ENCODE results near the gene ZBTB2. TPM values are rescaled to one million over a fixed set of nuclear protein-coding genes. Genes with fewer than 3 reads are reported as not detected.
"Not testable (repeated sequence)": the region's sequence is repeated elsewhere in the genome, so short reads cannot be mapped to it uniquely, and the experiment has no call there.

Gene ZBTB2
- total RNA-seq, 1 donor from 2014 or later: 4.5 TPM

DNA sequence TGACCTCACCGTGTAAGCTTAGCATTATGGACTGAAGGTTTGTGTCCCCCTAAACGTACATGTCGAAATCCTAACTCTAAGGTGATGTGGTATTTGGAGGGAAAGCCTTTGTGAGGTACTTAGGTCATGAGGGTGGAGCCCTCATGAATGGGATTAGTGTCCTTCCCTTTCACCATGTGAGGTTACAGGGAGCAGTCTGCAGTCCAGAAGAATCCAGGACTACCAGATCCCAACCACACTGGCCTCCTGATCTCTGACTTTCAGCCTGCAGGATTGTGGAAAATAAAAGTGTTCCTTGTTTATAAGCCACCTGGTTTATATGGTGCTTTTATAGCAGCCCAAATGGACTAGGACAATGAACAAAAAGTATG is 73.4 kb downstream of the ZBTB2 start:
- intact Hi-C loops (cut with DNase I): no loop called here
- ATAC-seq: no peak
- no peak for DNase-seq (ENCODE audit: missing footprints)

DNA sequence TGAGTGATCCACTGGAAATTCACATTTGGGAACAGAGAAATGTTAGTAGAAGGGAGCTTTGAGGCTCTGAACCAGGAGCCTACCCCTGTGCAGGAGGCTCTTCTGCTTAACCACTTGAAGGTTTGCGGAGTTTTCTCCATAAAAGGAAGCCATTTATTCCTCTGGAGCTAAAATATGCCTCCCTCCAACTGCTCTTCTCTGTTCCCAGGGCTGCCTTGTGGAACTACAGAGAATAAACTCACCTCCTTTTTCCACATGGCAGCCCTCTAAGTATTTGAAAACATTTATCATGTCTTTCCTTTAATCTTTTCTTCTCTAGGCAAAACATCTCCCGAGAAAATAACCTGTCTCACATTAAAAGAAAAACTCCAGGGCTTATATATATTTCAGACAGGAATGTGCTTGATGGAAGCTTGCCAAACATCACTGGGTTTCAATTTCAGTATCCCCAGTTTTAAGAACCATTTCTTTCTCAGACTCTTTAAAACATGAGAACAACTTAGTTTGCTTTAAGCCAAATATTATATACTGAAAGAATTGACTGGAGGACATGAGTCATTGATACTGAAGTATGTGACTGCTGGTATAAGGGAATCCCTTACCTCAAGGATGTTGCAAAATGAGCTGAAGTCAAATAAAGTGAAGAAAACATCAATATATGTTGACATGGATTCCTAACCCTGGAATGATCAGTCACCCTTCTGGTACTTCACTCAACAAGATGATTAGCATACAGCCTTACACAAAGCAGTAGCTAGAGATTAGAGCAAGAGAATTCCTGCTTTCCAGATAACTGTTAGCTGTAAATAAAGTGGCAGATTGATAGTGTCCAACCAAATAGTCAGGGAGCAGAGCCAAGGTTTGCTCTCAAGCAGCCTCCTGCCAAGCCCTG is 74.0 kb downstream of the ZBTB2 start:
- DNase-seq (ENCODE audit: missing footprints) (no peak), ATAC-seq (peak; percentile 57)
- intact Hi-C loops (cut with DNase I): no loop called here

- intact Hi-C loops (cut with DNase I); DNase-seq (ENCODE audit: missing footprints); ATAC-seq: not testable (repeated sequence)
Measured at GRCh38 chr6:151315661-151316060, 75.7 kb downstream of the ZBTB2 start.

Other genes starting within 250 kb of the ZBTB2 start
- 18.1 TPM for gene AKAP12, start 151.6 kb downstream of the ZBTB2 start, total RNA-seq
- 15.7 TPM for gene RMND1, start 60.6 kb upstream of the ZBTB2 start, total RNA-seq
- 0.38 TPM for gene CCDC170, start 102.5 kb upstream of the ZBTB2 start, total RNA-seq

Data from Right ventricle myocardium inferior (tissue), 1 donor.